Activated naive CD4-positive, alpha-beta T cell treated with anti-CD3 and anti-CD28 coated beads, Interleukin-2, amount 10 ng/mL, durations not matched to agents 7 days and 5 days (primary cell): ENCODE results near the gene TCF7L1.

ENCODE experiments used
- CTCF ChIA-PET: fragments of 350-600 bp; sonication (Branson Sonifier 250); formaldehyde crosslinking; loops from one replicate; lab custom pipeline; 2021; ENCODE audit warnings: antibody characterized with exemption; lab: Charles Lee
- DNase-seq: peaks from one replicate; pipeline ENCODE4 v3.0.0-alpha.2; 2020
- H3K27ac Mint-ChIP-seq: one replicate; pipeline ENCODE4 v1.8.0; 2021; ENCODE audit warnings: mild to moderate bottlenecking, moderate library complexity, mixed read lengths
- H3K27me3 Mint-ChIP-seq: one replicate; pipeline ENCODE4 v1.8.0; 2021; ENCODE audit warnings: mild to moderate bottlenecking, mixed read lengths
- H3K36me3 Mint-ChIP-seq: one replicate; pipeline ENCODE4 v1.8.0; 2021; ENCODE audit warnings: mixed read lengths
- H3K4me1 Mint-ChIP-seq: one replicate; pipeline ENCODE4 v1.8.0; 2021; ENCODE audit warnings: mixed read lengths
- H3K4me3 Mint-ChIP-seq: one replicate; pipeline ENCODE4 v1.8.0; 2021; ENCODE audit warnings: mild to moderate bottlenecking, moderate library complexity, mixed read lengths
- H3K9me3 Mint-ChIP-seq: one replicate; pipeline ENCODE4 v1.8.0; 2021; ENCODE audit warnings: mixed read lengths

The TCF7L1 gene

DNA sequence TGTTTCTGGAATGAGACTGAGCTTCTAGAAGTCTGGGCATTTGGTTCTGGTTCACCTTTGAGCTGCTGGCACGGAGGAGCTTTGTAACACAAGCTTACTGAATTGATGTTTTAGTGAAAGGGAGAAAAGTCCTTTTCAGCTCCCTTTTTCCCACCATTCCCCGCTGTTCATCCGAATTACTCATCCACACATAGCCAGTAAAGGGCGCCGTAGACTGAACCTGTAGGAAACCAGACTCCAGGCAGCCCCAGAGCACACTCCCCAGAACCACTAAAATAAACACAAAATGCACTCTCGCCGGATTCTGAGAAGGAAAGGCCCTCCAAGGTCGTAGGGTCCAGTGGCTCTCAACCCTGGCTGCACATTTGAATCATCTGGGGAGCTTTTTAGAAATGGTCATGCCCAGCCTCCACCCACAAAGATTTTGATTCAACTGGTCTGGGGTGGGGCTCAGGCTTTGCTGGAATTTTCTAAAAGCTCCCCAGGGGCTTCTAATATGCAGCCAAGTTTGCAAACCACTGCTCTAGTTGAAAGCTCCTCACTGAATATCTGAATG is 29.6 kb downstream of the TCF7L1 start:
- no peak for DNase-seq
- Mint-ChIP-seq H3K27me3 (peaks cover 32% of the 10 kb centered on the region), H3K4me1 (no peaks in the 10 kb centered on the region), H3K27ac (no peak overlapping the region), H3K4me3 (no peak overlapping the region), H3K36me3 (no peaks in the 10 kb centered on the region), H3K9me3 (no peaks in the 10 kb centered on the region)
- CTCF ChIA-PET = interaction anchor here (1.1 kb wide), 1 partner anchor 19 kb away, joined by 3 read pairs; no protein-coding TSS in a partner anchor

DNA sequence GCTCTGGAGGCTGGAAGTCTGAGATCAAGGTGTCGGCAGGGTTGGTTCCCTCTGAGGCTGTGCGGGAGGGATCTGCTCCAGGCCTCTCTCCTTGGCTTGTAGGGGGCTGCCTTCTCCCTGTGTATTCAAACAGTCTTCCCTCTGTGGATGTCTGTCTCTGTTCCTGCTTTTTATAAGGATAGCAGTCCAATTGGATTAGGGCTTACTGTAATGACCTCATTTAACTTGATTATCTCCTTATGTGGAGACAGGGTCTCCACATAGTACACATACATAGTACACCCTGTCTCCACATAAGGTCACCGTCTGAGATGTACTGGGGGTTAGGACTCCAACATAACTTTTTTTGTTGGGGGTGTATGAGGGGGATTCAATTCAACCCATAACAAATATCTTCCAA is 30.5 kb downstream of the TCF7L1 start:
- CTCF ChIA-PET = no interaction called here
- Mint-ChIP-seq H3K27ac (no peak overlapping the region), H3K9me3 (no peaks in the 10 kb centered on the region), H3K4me1 (no peaks in the 10 kb centered on the region), H3K27me3 (peaks cover 30% of the 10 kb centered on the region), H3K36me3 (no peaks in the 10 kb centered on the region), H3K4me3 (no peak overlapping the region)
- DNase-seq = no peak

DNA sequence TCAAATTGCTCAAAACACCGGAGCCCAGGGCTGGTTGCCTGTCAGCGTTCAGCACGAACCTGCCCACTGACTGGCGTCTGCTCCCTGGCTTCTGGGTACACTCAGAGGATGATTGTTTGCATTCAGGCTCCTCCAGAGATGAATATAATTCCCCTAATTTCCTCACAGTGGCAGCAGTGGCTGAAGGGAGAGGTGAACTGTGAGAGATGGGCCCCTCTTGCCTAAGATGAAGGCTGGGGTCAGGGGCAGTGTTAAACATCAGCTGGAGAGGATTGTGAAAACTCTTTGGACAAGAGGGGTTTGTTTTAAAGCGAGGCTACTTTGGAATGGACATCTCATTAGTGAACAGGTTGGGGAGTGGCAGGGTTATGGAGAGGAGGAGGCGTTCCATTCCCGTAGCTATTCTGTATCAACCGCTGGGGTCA is 31.0 kb downstream of the TCF7L1 start:
- H3K9me3 Mint-ChIP-seq = no peaks in the 10 kb centered on the region
- CTCF ChIA-PET = no interaction called here
- no peak overlapping the region for H3K4me3 Mint-ChIP-seq
- H3K27me3 Mint-ChIP-seq = peaks cover 33% of the 10 kb centered on the region
- no peaks in the 10 kb centered on the region for H3K4me1 Mint-ChIP-seq
- no peak overlapping the region for H3K27ac Mint-ChIP-seq
- DNase-seq = no peak
- H3K36me3 Mint-ChIP-seq = no peaks in the 10 kb centered on the region

DNA sequence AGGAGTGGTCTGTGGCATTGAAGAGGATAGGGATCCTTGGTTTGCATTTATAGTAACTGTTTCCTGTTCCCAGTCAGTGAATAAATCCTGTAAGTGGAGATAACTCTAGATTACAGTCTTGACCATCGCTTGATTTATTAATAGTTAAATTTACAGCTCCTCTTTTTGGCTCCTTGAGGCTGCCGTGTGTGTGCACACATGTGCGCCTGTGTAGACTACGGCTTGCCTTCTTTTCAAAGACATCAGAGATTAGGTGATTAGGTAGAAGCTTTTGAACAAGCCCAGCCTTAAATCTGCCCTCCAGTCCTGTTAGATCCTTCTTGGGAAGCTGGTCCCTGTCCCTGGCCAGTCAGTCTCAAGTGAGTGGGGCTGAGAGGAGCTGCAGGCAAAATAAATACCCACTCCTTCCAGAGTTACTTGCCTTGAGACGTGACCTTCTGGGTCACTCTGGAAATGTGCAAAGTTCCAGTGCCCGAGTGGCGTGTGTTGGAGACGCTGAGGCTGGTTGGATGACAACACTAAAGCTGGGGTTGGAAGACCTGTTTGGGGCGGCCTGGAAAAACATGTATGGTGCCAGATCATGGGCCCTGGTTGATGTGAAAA is 32.0 kb downstream of the TCF7L1 start:
- H3K4me3 Mint-ChIP-seq = no peak overlapping the region
- no peak overlapping the region for H3K27ac Mint-ChIP-seq
- H3K36me3 Mint-ChIP-seq = no peaks in the 10 kb centered on the region
- no peaks in the 10 kb centered on the region for H3K4me1 Mint-ChIP-seq
- CTCF ChIA-PET = no interaction called here
- peaks cover 35% of the 10 kb centered on the region for H3K27me3 Mint-ChIP-seq
- DNase-seq = no peak
- no peaks in the 10 kb centered on the region for H3K9me3 Mint-ChIP-seq

DNA sequence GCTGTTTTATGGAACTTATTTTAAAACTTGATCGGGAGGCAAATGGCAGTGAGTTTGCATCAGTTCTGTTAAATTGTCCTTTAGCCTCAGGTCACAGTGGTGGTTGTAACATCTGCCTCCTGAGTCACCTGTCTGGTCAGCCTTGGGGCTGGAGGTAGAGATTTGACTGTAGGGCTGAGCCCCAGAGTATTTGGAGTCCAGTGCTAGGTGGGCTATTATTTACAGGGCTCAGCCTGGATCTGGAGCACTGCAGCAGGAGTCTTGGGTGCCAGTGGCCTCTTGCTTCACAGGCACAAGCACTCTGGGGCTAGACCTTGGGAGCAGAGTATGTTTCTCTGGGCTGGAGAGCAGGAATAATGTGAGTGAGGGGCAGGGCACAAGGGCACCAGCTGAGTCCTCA is 32.8 kb downstream of the TCF7L1 start:
- Mint-ChIP-seq H3K4me3 (no peak overlapping the region), H3K36me3 (no peaks in the 10 kb centered on the region), H3K27me3 (peaks cover 36% of the 10 kb centered on the region), H3K4me1 (no peaks in the 10 kb centered on the region), H3K9me3 (no peaks in the 10 kb centered on the region), H3K27ac (no peak overlapping the region)
- DNase-seq = no peak
- CTCF ChIA-PET = no interaction called here

DNA sequence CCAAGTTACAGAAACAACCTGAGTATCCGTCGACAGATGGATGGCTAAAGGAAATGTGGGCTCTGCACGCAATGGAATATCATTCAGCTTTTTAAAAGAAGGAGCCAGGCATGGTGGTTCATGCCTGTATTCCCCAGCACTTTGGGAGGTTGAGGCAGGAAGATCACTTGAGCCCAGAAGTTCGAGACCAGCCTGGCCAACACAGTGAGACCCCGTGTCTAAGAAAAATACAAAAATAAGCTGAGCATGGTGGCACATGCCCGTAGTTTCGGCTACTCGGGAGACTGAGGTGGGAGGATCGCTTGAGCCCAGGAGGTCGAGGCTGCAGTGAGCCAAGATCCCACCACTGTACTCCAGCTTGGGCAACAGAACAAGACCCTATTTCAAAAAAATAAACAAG is 34.3 kb downstream of the TCF7L1 start:
- H3K27ac Mint-ChIP-seq = no peak overlapping the region
- peaks cover 31% of the 10 kb centered on the region for H3K27me3 Mint-ChIP-seq
- H3K36me3 Mint-ChIP-seq = no peaks in the 10 kb centered on the region
- no peaks in the 10 kb centered on the region for H3K4me1 Mint-ChIP-seq
- H3K9me3 Mint-ChIP-seq = no peaks in the 10 kb centered on the region
- DNase-seq = no peak
- CTCF ChIA-PET = no interaction called here
- no peak overlapping the region for H3K4me3 Mint-ChIP-seq

DNA sequence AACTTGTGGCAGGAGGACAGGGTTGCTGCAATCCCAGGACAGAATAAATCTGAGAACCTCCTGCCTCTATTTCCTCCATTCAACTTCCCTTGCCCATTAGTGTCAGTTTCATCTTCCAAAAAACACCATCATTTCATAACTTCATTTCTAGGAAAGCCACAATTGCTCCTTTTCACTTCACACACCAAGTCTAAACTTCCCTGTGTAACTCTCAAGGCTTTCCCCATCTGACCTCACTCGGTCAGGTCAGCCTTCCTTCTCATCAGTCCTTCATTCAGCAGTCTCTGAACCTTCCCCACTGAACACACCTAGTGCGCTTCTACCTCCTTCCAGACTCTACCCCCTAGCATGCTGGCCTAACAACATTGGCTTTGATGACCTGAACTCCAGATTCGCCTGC is 35.8 kb downstream of the TCF7L1 start:
- Mint-ChIP-seq H3K27me3 (peaks cover 24% of the 10 kb centered on the region), H3K4me3 (no peak overlapping the region), H3K27ac (no peak overlapping the region), H3K9me3 (no peaks in the 10 kb centered on the region), H3K4me1 (no peaks in the 10 kb centered on the region), H3K36me3 (no peaks in the 10 kb centered on the region)
- CTCF ChIA-PET = no interaction called here
- no peak for DNase-seq

DNA sequence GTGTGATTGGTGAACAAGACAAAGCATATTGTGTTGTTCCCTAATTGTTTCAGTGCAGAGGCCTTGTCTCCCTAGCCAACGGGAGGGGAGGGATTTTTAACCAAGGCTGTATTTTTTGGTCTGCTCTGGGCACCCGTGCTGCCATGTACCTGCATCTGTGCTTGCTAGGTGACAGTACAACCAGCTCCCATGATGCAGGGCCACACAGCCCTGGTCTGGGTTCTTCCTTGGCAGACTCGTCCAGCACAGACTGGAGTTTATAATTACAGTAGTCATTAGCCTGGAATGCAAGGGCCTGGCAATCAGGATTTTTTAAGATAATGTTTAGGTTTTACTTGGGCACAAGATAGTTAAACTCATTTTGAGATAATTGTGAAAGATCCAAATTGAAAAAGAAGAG is 36.4 kb downstream of the TCF7L1 start:
- no peak for DNase-seq
- Mint-ChIP-seq H3K36me3 (no peaks in the 10 kb centered on the region), H3K4me1 (no peaks in the 10 kb centered on the region), H3K9me3 (no peaks in the 10 kb centered on the region), H3K27me3 (peaks cover 22% of the 10 kb centered on the region), H3K4me3 (no peak overlapping the region), H3K27ac (no peak overlapping the region)
- CTCF ChIA-PET = no interaction called here

DNA sequence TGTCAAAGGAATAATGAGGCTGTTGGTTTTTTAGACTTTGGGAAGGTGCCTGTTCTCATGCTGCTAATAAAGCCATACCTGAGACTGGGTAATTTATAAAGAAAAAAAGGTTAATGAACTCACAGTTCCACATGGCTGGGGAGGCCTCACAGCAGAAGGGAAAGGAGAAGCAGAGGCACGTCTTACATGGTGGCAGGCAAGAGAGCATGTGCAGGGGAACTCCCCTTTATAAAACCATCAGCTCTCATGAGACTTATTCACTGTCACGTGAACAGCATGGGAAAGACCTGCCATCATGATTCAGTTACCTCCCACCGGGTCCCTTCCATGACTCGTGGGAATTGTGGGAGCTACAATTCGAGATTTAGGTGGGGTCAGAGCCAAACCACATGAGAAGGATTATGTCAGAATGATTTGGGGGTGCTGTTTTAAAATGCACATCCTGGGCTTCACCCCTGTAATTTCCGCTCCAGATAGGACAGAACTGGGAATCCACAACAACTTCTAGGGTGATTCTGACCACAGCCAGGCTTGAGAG is 37.8 kb downstream of the TCF7L1 start:
- H3K27me3 Mint-ChIP-seq = peaks cover 26% of the 10 kb centered on the region
- no peaks in the 10 kb centered on the region for H3K36me3 Mint-ChIP-seq
- no peak for DNase-seq
- no peak overlapping the region for H3K27ac Mint-ChIP-seq
- no peaks in the 10 kb centered on the region for H3K4me1 Mint-ChIP-seq
- no peak overlapping the region for H3K4me3 Mint-ChIP-seq
- no peaks in the 10 kb centered on the region for H3K9me3 Mint-ChIP-seq
- CTCF ChIA-PET = interaction anchor here (0.9 kb wide), 1 partner anchor 41 kb away, joined by 3 read pairs; no protein-coding TSS in a partner anchor

DNA sequence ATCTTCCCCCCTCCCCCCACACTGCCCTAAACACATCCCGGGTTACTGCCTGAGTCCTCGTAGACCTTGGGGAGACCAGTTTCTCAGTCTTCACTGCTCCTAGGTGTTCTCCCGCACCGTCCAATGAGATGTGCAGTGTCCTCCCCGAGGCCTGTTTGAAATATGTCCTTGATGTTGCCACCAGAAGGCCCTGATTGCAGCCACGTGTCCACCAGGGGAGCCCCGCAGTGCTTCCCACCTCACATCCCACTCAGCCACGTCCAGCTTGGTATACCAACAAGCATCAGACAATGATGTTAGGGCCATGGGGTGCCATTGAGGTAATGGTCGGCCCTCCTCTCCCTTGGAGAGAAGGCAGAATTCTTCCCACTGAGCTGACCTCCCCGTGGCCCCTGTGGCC is 38.7 kb downstream of the TCF7L1 start:
- no peak for DNase-seq
- no peak overlapping the region for H3K27ac Mint-ChIP-seq
- CTCF ChIA-PET = interaction anchor here (0.9 kb wide), 1 partner anchor 42 kb away, joined by 3 read pairs; no protein-coding TSS in a partner anchor
- H3K4me3 Mint-ChIP-seq = no peak overlapping the region
- H3K4me1 Mint-ChIP-seq = no peaks in the 10 kb centered on the region
- peaks cover 21% of the 10 kb centered on the region for H3K27me3 Mint-ChIP-seq
- H3K36me3 Mint-ChIP-seq = no peaks in the 10 kb centered on the region
- H3K9me3 Mint-ChIP-seq = no peaks in the 10 kb centered on the region

DNA sequence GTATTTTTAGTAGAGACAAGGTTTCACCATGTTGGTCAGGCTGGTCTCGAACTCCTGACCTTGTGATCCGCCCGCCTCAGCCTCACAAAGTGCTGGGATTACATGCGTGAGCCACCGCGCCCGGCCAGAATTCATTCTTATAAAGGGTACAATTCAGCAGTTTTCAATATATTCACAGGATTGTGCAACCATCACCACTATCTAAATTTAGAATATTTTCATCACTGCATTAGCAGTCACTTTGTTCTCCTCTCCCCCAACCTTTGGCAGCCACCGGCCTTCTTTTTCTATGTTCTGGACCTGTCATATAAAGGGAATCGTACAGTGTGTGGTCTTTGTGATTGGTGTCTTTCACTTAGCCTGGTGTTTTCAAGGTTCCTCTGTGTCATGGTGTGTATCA is 40.7 kb downstream of the TCF7L1 start:
- CTCF ChIA-PET = no interaction called here

DNA sequence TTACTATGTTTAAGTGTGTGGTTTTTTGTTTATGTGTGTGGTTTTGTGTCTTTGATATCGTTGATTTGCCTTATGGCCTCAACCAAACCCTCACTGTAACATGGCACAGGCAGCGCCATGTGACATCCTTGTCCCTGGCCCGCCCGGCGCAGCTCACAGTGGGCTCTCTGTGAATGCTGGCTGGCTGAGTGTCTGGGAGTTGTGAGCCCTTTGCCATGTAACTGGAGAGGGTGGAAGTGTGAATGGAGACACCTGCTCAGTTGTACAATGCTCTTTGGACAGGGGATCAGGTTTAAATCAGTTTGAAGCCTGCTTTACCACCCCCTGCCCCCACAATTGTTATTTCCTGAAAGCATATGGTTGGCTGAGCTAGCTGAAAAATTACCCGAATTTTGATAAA is 41.8 kb downstream of the TCF7L1 start:
- Mint-ChIP-seq H3K4me3 (no peak overlapping the region), H3K36me3 (no peaks in the 10 kb centered on the region), H3K4me1 (peaks cover 11% of the 10 kb centered on the region), H3K9me3 (no peaks in the 10 kb centered on the region), H3K27me3 (peaks cover 20% of the 10 kb centered on the region), H3K27ac (no peak overlapping the region)
- CTCF ChIA-PET = no interaction called here
- no peak for DNase-seq

More for the DNA sequence above, 40.7 kb downstream of the TCF7L1 start:
- no peaks in the 10 kb centered on the region for H3K36me3 Mint-ChIP-seq
- H3K27ac Mint-ChIP-seq = no peak overlapping the region
- peaks cover 11% of the 10 kb centered on the region for H3K4me1 Mint-ChIP-seq
- no peak for DNase-seq
- H3K4me3 Mint-ChIP-seq = no peak overlapping the region
- peaks cover 24% of the 10 kb centered on the region for H3K27me3 Mint-ChIP-seq
- no peaks in the 10 kb centered on the region for H3K9me3 Mint-ChIP-seq

DNA sequence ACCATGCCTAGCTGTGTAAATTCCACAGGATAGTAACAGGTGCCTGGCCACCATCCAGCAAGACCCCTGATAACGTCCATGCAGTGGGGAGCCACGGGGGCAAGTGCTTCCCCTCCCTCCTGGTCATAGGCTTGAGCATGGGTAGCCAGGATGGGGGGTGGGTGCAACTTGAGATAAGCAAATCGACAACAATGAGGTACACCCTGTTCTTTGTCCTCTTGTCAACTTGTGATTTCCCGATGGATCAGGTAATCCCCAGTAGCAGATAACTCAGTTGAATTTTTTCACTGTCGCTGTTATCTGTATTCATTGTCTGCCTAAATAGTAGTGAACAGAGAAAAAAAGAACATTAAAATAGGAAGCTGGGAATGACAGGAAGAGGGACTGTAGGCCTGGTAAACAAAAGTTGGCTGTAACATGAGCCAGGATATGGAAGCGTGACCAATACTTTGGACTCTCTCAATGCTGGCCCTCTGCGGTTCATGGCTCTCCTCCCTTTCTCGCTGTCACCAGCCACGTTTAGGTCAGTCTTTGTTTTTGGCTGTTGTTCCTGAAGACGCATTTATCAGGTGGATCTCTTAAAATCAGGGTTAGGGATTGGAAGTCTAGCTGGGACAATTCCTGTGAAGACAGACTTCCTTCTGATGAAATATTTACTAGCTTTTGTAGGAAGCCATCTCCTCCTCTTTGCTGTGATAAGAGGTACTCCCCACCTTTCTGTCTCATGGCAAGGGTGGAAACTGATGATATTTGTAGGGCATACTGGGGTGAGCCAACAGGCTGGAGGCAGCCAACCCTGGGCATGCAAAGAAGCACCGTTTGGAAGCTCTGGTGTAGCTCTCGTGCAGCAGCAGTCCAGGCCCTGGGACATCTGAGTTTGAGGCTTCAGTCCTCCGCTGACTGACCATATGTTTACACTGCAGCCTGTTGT is 42.4 kb downstream of the TCF7L1 start:
- H3K27me3 Mint-ChIP-seq = peaks cover 16% of the 10 kb centered on the region
- no peaks in the 10 kb centered on the region for H3K9me3 Mint-ChIP-seq
- no peak overlapping the region for H3K27ac Mint-ChIP-seq
- CTCF ChIA-PET = interaction anchor here (1.8 kb wide), 1 partner anchor 10 kb away, joined by 6 read pairs; no protein-coding TSS in a partner anchor
- DNase-seq = no peak
- H3K36me3 Mint-ChIP-seq = no peaks in the 10 kb centered on the region
- H3K4me3 Mint-ChIP-seq = no peak overlapping the region
- peaks cover 11% of the 10 kb centered on the region for H3K4me1 Mint-ChIP-seq
